Hematopoietic multipotent progenitor cell treated with erythropoietin and hydrocortisone succinate and interleukin-3 and kit ligand, for 6 days (in vitro differentiated cells): Measurements from ENCODE around the gene CBX7.
A peak's percentile ranks its signal among the peaks of the same experiment; 100 is the strongest.
"Not testable (repeated sequence)": the region's sequence is repeated elsewhere in the genome, so short reads cannot be mapped to it uniquely, and the experiment has no call there.

Source experiments
- DNase-seq: peaks from one replicate; pipeline ENCODE4 v3.0.0-alpha.2; 2015

CBX7 gene

GRCh38 chr22:39173787-39174497 is 21.5 kb upstream of the CBX7 start:
- no peak for DNase-seq

DNA sequence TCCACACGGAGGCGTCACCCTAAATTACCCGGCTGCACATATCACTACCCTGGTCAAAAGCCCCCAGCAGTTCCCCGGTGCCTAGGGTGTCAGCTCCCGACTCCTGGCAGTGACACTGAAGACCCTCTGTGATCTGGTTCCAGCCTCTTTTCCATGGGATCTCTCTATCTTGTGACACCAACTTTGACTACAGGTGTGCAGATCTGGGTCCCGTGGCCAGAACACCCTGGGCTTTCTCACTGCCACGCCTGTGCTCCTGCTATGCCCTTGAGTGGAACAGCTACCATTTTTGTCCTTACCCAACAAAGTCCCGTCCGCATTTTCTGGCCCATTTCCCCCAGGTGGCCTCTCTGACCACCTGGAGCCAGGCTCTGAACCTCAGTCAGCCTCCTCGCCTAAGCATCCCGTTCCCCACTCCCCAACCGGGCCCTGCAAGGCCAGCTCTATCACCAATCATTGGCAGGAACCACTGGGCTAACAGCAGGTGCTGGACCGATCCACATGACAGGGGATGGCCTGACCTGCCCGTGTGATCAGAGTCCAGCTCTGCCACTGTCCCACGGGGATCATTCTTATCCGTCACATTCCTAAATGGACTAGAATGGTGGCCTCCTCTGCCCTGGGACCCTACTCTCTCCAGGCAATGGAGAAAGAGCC is 20.7 kb upstream of the CBX7 start:
- DNase-seq: no peak

DNA sequence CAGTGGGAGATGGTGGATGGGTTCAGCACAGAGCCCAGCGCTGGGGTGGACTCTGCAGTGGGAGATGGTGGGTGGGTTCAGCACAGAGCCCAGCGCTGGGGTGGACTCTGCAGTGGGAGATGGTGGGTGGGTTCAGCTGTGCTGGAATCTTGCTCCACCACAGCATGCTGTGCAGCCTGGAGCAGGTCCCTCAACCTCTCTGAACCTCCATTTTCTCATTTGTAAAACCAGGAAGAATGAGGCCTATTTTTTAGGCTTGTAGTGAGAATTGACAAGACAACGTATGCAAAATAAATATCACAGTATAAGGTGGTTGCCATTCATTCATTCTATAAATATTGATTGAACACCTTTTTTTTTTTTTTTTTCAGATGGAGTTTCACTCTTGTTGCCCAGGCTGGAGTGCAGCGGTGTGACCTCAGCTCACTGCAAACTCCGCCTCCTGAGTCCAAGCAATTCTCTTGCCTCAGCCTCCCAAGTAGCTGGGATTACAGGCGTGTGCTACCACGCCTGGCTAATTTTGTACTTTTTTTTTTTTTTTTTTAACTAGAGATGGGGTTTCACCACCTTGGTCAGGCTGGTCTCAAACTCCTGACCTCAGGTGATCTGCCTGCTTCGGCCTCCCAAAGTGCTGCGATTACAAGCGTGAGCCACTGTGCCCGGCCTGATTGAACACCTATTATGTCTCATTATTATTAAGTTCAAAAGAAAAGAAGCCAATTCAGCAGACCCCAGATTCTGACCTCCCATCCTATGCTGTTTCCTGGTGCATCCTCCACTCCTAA is 20.0 kb upstream of the CBX7 start:
- not testable (repeated sequence) for DNase-seq

- no peak for DNase-seq
These were observed 19.3 kb upstream of the CBX7 start for GRCh38 chr22:39171623-39172264.

DNA sequence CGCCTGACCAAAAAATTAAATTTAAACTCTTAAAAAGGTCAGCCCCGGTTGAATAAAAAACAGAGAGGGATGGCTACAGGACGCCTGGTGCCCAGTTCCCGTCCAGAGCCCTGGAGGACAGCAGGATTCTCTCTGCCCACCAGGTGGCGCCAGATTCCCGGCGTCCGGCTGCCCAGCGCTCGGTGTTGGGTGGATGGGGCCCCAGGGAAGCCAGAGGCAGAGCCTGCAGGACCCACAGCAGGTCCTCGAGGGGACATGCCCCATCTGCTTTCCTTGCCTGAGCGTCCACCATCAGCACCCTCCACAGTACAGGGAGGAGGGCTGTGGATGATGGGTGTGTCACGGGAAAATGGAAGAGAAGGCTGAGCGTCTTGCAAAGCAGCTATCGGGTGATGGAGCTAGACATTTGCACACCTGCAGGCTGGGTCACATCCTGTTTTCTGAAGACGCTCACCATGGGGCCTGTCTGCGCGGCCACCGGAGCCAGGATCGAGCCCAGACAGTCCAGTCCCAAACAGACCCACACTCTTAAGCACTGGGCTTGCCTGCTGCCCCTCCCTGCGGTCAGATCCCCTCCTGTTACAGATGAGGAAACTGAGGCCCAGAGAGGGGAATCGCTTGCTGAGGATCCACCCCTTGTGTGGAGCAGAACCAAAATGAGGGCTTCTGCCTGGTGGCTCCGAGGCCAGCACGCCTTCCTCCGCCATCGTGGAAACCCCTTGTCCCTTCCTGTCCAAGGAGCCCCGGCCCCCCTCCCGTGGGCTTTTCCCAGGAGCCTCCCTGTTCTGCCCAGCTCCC is 18.5 kb upstream of the CBX7 start:
- DNase-seq: peak; percentile 83

- no peak for DNase-seq
These were observed 17.5 kb upstream of the CBX7 start for GRCh38 chr22:39169797-39170466.

GRCh38 chr22:39166547-39166946 is 14.1 kb upstream of the CBX7 start:
- DNase-seq: no peak

DNA sequence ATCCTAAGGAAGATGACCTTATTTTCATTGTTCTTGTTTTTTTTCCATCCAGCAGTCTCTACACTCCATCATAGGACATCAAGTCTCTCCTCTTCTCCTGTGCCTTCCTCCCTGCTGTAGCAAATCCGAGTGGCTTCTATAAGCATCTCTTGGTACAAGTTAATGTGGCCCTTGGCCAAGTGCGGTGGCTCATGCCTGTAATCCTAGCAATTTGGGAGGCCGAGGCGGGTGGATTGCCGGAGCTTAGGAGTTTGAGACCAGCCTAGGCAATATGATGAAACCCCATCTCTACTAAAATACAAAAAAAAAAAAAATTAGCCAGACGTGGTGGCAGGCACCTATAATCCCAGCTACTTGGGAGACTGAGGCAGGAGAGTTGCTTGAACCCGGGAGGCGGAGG is 3.6 kb upstream of the CBX7 start:
- not testable (repeated sequence) for DNase-seq

GRCh38 chr22:39155421-39155820 is 2.9 kb upstream of the CBX7 start:
- DNase-seq: no peak

DNA sequence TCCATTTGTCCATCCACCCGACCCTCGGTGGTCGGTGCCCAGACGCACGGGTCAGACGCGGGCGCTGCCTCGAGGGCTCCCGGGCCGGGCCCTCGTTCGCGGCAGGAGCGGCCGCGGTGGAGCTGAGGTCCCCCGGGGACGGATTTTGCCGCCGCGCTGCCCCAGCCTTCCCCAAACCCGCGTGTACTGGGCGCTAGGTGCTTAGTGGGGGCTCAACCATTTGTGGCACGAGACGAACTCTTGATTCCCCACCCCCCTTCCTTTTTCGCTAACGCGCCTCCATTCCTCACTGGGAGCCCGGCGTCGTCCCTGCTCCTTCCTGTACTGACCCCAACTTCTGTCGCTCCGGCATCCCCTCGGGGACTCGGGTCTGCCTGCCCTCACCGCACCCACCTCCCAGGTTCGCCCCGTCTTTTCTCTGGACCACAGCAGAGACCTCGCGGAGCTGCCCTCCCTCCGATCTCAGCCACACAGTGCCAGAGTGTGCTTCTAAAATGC is 789 bp upstream of the CBX7 start:
- no peak for DNase-seq

GRCh38 chr22:39152024-39152510 is 413 bp downstream of the CBX7 start:
- no peak for DNase-seq

- DNase-seq: no peak
These were observed 1.0 kb downstream of the CBX7 start for GRCh38 chr22:39151329-39151975.

GRCh38 chr22:39150848-39151215 is 1.6 kb downstream of the CBX7 start:
- DNase-seq: no peak

DNA sequence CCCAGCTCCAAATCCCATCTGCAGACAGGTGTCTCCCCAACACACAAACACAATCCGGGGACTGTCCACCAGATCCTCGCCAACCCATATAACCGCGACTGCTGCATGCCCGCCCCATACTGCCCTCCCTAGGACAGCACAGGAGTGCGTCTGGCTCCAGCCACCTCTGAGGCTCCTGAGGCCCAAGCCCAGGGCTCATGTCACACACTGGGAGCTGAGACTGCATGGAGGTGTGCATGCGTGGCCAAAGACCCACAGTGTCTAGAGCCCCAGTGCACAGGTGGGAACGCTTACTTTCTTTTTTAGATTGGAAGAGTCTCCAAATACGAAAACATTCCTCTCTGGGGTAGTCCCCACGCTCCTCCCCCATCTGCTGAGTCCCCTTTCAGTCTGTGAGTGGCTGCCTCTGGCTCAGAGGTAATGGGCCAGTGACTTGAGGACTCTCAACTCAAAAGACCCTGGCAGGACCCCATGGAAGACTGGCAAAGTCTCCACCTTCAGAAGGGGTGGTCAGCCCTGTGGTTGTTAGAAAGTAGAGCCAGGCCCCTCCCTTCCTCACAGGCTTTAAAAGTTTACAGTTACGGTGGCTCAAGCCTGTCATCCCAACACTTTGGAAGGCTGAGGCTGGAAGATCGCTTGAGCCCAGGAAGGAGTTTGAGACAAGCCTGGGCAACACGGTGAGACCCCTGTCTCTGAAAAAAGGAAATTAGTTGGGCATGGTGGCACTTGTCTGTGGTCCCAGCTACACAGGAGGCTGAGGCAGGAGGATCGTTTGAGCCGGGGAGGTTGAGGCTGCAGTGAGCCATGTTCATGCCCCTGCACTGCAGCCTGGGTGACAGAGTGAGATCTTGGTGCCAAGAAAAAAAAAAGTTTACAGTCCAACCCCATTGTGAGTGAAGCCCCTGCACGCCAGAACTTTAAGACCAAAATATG is 2.3 kb downstream of the CBX7 start:
- no peak for DNase-seq

GRCh38 chr22:39148727-39149535 is 3.5 kb downstream of the CBX7 start:
- DNase-seq: peak; percentile 49

- DNase-seq: no peak
These were observed 4.3 kb downstream of the CBX7 start for GRCh38 chr22:39148026-39148726.

GRCh38 chr22:39147335-39148025 is 5.0 kb downstream of the CBX7 start:
- no peak for DNase-seq
